CD4-positive, alpha-beta T cell (primary cell): ENCODE measurements around the gene CMSS1. TPM values are rescaled to one million over a fixed set of nuclear protein-coding genes. Genes with fewer than 3 reads are reported as not detected.

Experiments
- ATAC-seq: fragments of 200-7000 bp; cut with Tn5 transposase; one replicate; pipeline ENCODE4 v1.10.0; 2022; ENCODE audit warnings: mild to moderate bottlenecking; ENCODE audit not compliant: poor library complexity
- CTCF ChIA-PET: fragments of 350-600 bp; sonication (Branson Sonifier 250); formaldehyde crosslinking; loops from one replicate; lab custom pipeline; 2021; ENCODE audit warnings: antibody characterized with exemption, inconsistent platforms; lab: Charles Lee
- POLR2A ChIA-PET: fragments of 350-600 bp; sonication (Branson Sonifier 250); formaldehyde crosslinking; loops from one replicate; lab custom pipeline; 2021; ENCODE audit warnings: antibody characterized with exemption, inconsistent platforms; lab: Charles Lee
- DNase-seq, 14 experiments: peaks; one replicate each; pipeline ENCODE4 v3.0.0-alpha.2; 2013 to 2020; ENCODE audit warnings: mixed read lengths in 2 of 14
- H3K27ac ChIP-seq, 2 donors: one replicate each; pipeline versions ENCODE4 v1.5.1 to v1.7.0; 2013; ENCODE audit warnings: low read length in 2 of 2, low read depth in 1 of 2, mild to moderate bottlenecking in 1 of 2
- H3K27me3 ChIP-seq, 2 experiments: 1 replicate in 1 of 2; 2 replicates in 1 of 2; pipeline versions ENCODE4 v1.6.1 to v1.7.0; 2013; ENCODE audit warnings: low read length in 2 of 2, control low read depth in 1 of 2, mild to moderate bottlenecking in 1 of 2, moderate library complexity in 1 of 2; ENCODE audit not compliant: insufficient read depth in 2 of 2, control insufficient read depth in 1 of 2
- H3K36me3 ChIP-seq: one replicate; pipeline ENCODE4 v1.6.1; 2013; ENCODE audit warnings: low read length, control low read depth; ENCODE audit not compliant: insufficient read depth
- H3K4me1 ChIP-seq: one replicate; pipeline ENCODE4 v1.6.1; 2013; ENCODE audit warnings: low read length, control low read depth; ENCODE audit not compliant: insufficient read depth
- H3K4me3 ChIP-seq: one replicate; pipeline ENCODE4 v1.5.1; 2013; ENCODE audit warnings: mild to moderate bottlenecking, low read length, moderate library complexity
- H3K9me3 ChIP-seq, 2 experiments: 1 replicate in 1 of 2; 2 replicates in 1 of 2; pipeline versions ENCODE4 v1.6.1 to v1.7.0; 2013; ENCODE audit warnings: low read length in 2 of 2, mild to moderate bottlenecking in 2 of 2, control low read depth in 1 of 2, moderate library complexity in 1 of 2; ENCODE audit not compliant: control insufficient read depth in 1 of 2, insufficient read depth in 1 of 2
- H3K27ac Mint-ChIP-seq: one replicate; pipeline ENCODE4 v1.8.0; 2020; ENCODE audit warnings: mixed read lengths
- H3K27me3 Mint-ChIP-seq: one replicate; pipeline ENCODE4 v1.8.0; 2021; ENCODE audit warnings: mixed read lengths
- H3K36me3 Mint-ChIP-seq: one replicate; pipeline ENCODE4 v1.8.0; 2021; ENCODE audit warnings: low read depth, mixed read lengths
- H3K4me1 Mint-ChIP-seq: one replicate; pipeline ENCODE4 v1.8.0; 2021; ENCODE audit warnings: low read depth, mixed read lengths
- H3K4me3 Mint-ChIP-seq: one replicate; pipeline ENCODE4 v1.8.0; 2020; ENCODE audit warnings: mild to moderate bottlenecking, mixed read lengths
- H3K9me3 Mint-ChIP-seq: one replicate; pipeline ENCODE4 v1.8.0; 2020; ENCODE audit warnings: mixed read lengths
- CTCF ChIP-seq: fragments of 200-600 bp; IDR thresholded peaks from one replicate; pipeline ENCODE4 v1.8.0; 2022; ENCODE audit warnings: antibody characterized with exemption, mild to moderate bottlenecking
- intact Hi-C, 2 experiments: fragments of 100-400 bp; cut with DNase I in 1 of 2; cut with micrococcal nuclease in 1 of 2; formaldehyde crosslinking; loops; one replicate each; pipeline versions ENCODE4 v1.15.1 to v1.9.0; 2023 to 2025; cut with DNase I, micrococcal nuclease
- total RNA-seq, 174 experiments: library from RNA in 2 of 174; stranded (reverse) in 2 of 174; gene quantifications; one replicate each; pipeline ENCODE4 v1.2.3 and lab custom pipeline; 2021 to 2026

CMSS1 gene
- total RNA-seq, 2 experiments from 2014 or later = 12.2 TPM

- no peaks in the 10 kb centered on the region for H3K27me3 Mint-ChIP-seq
Observed at GRCh38 chr3:100104442-100104798, 286.8 kb downstream of the CMSS1 start.

GRCh38 chr3:100104817-100105413 lies 287.3 kb downstream of the CMSS1 start:
- H3K9me3 Mint-ChIP-seq = peaks cover 2% of the 10 kb centered on the region
- H3K27me3 ChIP-seq = no peaks in the 10 kb centered on the region
- H3K4me3 Mint-ChIP-seq = no peak overlapping the region
- H3K36me3 Mint-ChIP-seq = no peaks in the 10 kb centered on the region
- TF ChIP-seq CTCF = no peak
- H3K27ac ChIP-seq = no peak overlapping the region
- H3K27me3 Mint-ChIP-seq = no peaks in the 10 kb centered on the region
- no peaks in the 10 kb centered on the region for H3K4me1 Mint-ChIP-seq
- no peaks in the 10 kb centered on the region for H3K9me3 ChIP-seq
- DNase-seq (no peak), ATAC-seq (no peak)
- ChIA-PET POLR2A (interaction anchor here (0.6 kb wide), 1 partner anchor 289 kb away, joined by 3 read pairs; no protein-coding TSS in a partner anchor), CTCF (interaction anchor here (0.5 to 1.5 kb wide), 2 partner anchors 20 to 273 kb away, joined by 3 to 4 read pairs; no protein-coding TSS in a partner anchor)
- intact Hi-C loops = no loop called here
- H3K36me3 ChIP-seq = no peaks in the 10 kb centered on the region
- no peaks in the 10 kb centered on the region for H3K4me1 ChIP-seq
- no peak overlapping the region for H3K4me3 ChIP-seq
- H3K27ac Mint-ChIP-seq = no peak overlapping the region

More at GRCh38 chr3:100104442-100104798, 286.8 kb downstream of the CMSS1 start:
- H3K27ac Mint-ChIP-seq = no peak overlapping the region
- intact Hi-C loops = no loop called here
- ChIA-PET CTCF (interaction anchor here (1.5 kb wide), 1 partner anchor 19 kb away, joined by 4 read pairs; no protein-coding TSS in a partner anchor), POLR2A (interaction anchor here (0.6 kb wide), 1 partner anchor 288 kb away, joined by 3 read pairs; no protein-coding TSS in a partner anchor)
- no peaks in the 10 kb centered on the region for H3K36me3 Mint-ChIP-seq
- no peak overlapping the region for H3K4me3 Mint-ChIP-seq
- Histone ChIP-seq H3K27ac (no peak overlapping the region), H3K4me3 (no peak overlapping the region), H3K4me1 (no peaks in the 10 kb centered on the region), H3K9me3 (no peaks in the 10 kb centered on the region), H3K36me3 (no peaks in the 10 kb centered on the region), H3K27me3 (no peaks in the 10 kb centered on the region)
- ATAC-seq (no peak), DNase-seq (no peak)
- peaks cover 2% of the 10 kb centered on the region for H3K9me3 Mint-ChIP-seq
- TF ChIP-seq CTCF = no peak
- H3K4me1 Mint-ChIP-seq = no peaks in the 10 kb centered on the region

- TF ChIP-seq CTCF = no peak
- H3K27ac Mint-ChIP-seq = no peak overlapping the region
- H3K4me1 Mint-ChIP-seq = no peaks in the 10 kb centered on the region
- peaks cover 2% of the 10 kb centered on the region for H3K9me3 Mint-ChIP-seq
- no peak overlapping the region for H3K4me3 Mint-ChIP-seq
- H3K27me3 Mint-ChIP-seq = no peaks in the 10 kb centered on the region
- Histone ChIP-seq H3K4me1 (no peaks in the 10 kb centered on the region), H3K27ac (no peak overlapping the region), H3K36me3 (no peaks in the 10 kb centered on the region), H3K9me3 (no peaks in the 10 kb centered on the region), H3K27me3 (no peaks in the 10 kb centered on the region), H3K4me3 (no peak overlapping the region)
- DNase-seq (no peak), ATAC-seq (no peak)
- no peaks in the 10 kb centered on the region for H3K36me3 Mint-ChIP-seq
- ChIA-PET CTCF (interaction anchor here (0.5 to 1.5 kb wide), 3 partner anchors 20 to 274 kb away, joined by 3 to 4 read pairs (median 3); no protein-coding TSS in a partner anchor), POLR2A (no interaction called here)
- intact Hi-C loops = no loop called here
Observed at GRCh38 chr3:100105501-100105900, 287.8 kb downstream of the CMSS1 start.
